Measurements from ENCODE around the gene CMC2. TPM values are rescaled to one million over a fixed set of nuclear protein-coding genes. Genes with fewer than 3 reads are reported as not detected.

Gene CMC2
- total and polyA plus RNA-seq, 2 of the 13 experiments (the other 11 are each of a cell fraction or from before 2014, with no cell fraction given): 116 to 129 TPM

DNA sequence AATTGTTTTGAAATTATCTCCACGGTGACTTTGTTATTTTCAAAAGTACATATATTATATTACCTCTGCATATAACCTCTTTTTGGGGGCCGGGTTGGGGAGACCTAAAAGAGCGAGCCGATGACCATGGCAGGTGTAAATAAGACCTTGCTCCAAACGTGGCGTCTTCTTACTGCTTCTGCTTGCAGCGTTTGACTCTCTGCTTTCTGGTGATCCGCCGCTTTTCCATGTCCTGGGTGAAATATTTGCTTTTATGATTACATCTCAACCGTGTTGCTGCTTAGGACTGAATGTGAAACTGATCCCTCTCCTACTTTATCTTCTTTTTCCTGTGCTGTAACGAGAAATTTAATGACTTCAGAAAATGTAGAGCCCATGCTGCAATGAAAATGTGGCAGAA, 47.1 kb upstream of the CMC2 start:
- FAIRE-seq (no peak), DNase-seq (ENCODE audit: low spot score) (no peak), ATAC-seq (no peak)
- Histone ChIP-seq H3K4me3 (replicated peaks in 1 of 3; ENCODE audit: insufficient read depth in 1 of 3, low read depth in 2 of 3, low read length in 3 of 3) (no peak overlapping the region), H3K27me3 (ENCODE audit: control insufficient read depth in 1 of 2, insufficient read depth in 2 of 2, low read length in 2 of 2) (no peaks in the 10 kb centered on the region), H3K79me2 (ENCODE audit: insufficient read depth, low read length) (no peaks in the 10 kb centered on the region), H3K4me1 (ENCODE audit: insufficient read depth, low read length) (no peaks in the 10 kb centered on the region), H3K9me3 (ENCODE audit: low read length) (peaks cover 11% of the 10 kb centered on the region; the same call in 1 of the 2 replicates), H3K27ac (ENCODE audit: extremely low read length, insufficient read depth, low read length) (no peak overlapping the region), H3K4me2 (ENCODE audit: low read depth, low read length) (no peak overlapping the region), H4K20me1 (ENCODE audit: insufficient read depth, low read length) (no peaks in the 10 kb centered on the region), H2AFZ (ENCODE audit: low read length) (no peak overlapping the region), H3K9ac (ENCODE audit: insufficient read depth, low read depth, low read length) (no peak overlapping the region), H3K36me3 (replicated peaks in 1 of 2; ENCODE audit: control insufficient read depth in 1 of 2, insufficient read depth in 2 of 2, low read length in 2 of 2) (no peaks in the 10 kb centered on the region)
- no TSS peak for BruUV-seq (replicated peaks)
- in situ Hi-C loops (cut with HindIII; ENCODE audit: extremely low pct_ligation_motif_present, low pct_unique_long_range_greater_than_20kb) (no loop called here), intact Hi-C loops (cut with micrococcal nuclease; ENCODE audit: unreplicated experiment) (no loop called here)
- TF ChIP-seq ZMYM3 (CRISPR knock-in tag; IDR thresholded peaks at IDR 0.05) (no peak), SNAPC2 (CRISPR knock-in tag; IDR thresholded peaks at IDR 0.05) (no peak)
- TF ChIP-seq, protein P1, sequence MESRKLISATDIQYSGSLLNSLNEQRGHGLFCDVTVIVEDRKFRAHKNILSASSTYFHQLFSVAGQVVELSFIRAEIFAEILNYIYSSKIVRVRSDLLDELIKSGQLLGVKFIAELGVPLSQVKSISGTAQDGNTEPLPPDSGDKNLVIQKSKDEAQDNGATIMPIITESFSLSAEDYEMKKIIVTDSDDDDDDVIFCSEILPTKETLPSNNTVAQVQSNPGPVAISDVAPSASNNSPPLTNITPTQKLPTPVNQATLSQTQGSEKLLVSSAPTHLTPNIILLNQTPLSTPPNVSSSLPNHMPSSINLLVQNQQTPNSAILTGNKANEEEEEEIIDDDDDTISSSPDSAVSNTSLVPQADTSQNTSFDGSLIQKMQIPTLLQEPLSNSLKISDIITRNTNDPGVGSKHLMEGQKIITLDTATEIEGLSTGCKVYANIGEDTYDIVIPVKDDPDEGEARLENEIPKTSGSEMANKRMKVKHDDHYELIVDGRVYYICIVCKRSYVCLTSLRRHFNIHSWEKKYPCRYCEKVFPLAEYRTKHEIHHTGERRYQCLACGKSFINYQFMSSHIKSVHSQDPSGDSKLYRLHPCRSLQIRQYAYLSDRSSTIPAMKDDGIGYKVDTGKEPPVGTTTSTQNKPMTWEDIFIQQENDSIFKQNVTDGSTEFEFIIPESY (CRISPR knock-in tag; IDR thresholded peaks at IDR 0.05): no peak
- ChIA-PET POLR2A (no interaction called here), CTCF (ENCODE audit: low intra/inter-chr PET ratio, low total read pairs) (no interaction called here)
- 60% methylated on average over 11 of the region's 11 CpGs for WGBS (ENCODE audit: low lambda C conversion rate)

DNA sequence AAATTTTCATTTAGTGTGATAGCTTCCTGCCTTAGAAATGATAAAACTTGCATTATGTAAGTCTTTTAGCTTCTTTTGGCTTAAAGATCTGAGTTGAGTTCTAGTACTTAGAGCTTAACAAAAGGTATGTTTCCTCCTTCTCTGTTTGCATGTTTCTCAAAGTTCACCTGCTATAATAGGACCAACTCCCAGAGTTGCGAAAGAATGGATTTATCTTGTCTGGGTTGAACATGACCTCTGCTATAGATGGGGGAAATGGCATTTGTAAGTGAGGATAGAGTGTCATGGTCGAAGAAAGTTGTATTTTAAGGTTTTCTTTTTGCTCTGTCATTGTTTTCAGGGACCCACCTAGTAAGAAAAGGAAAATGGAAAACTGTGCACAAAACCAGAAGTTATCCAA, 36.1 kb upstream of the CMC2 start:
- in situ Hi-C loops (cut with HindIII; ENCODE audit: extremely low pct_ligation_motif_present, low pct_unique_long_range_greater_than_20kb) (loop anchor here (25.0 kb wide), 1 partner anchor 694 kb away; no protein-coding TSS in a partner anchor), intact Hi-C loops (cut with micrococcal nuclease; ENCODE audit: unreplicated experiment) (no loop called here)
- Histone ChIP-seq H3K4me2 (ENCODE audit: low read depth, low read length) (no peak overlapping the region), H3K27ac (ENCODE audit: extremely low read length, insufficient read depth, low read length) (no peak overlapping the region), H2AFZ (ENCODE audit: low read length) (no peak overlapping the region), H3K36me3 (replicated peaks in 1 of 2; ENCODE audit: control insufficient read depth in 1 of 2, insufficient read depth in 2 of 2, low read length in 2 of 2) (peaks cover 17 to 55% of the 10 kb centered on the region in 2 experiments), H3K27me3 (ENCODE audit: control insufficient read depth in 1 of 2, insufficient read depth in 2 of 2, low read length in 2 of 2) (no peaks in the 10 kb centered on the region), H3K9ac (ENCODE audit: insufficient read depth, low read depth, low read length) (no peak overlapping the region), H3K4me3 (replicated peaks in 1 of 3; ENCODE audit: insufficient read depth in 1 of 3, low read depth in 2 of 3, low read length in 3 of 3) (no peak overlapping the region), H3K4me1 (ENCODE audit: insufficient read depth, low read length) (peaks cover 21% of the 10 kb centered on the region), H3K79me2 (ENCODE audit: insufficient read depth, low read length) (peaks cover 16% of the 10 kb centered on the region), H3K9me3 (ENCODE audit: low read length) (no peaks in the 10 kb centered on the region), H4K20me1 (ENCODE audit: insufficient read depth, low read length) (peaks cover 2% of the 10 kb centered on the region; the same call in 1 of the 2 replicates)
- TF ChIP-seq CEBPB (IDR thresholded peaks at IDR 0.05; ENCODE audit: borderline replicate concordance, low read depth, low read length) (peak; percentile 83), CEBPG (CRISPR knock-in tag; IDR thresholded peaks at IDR 0.05) (peak; percentile 80), RFXAP (CRISPR knock-in tag; IDR thresholded peaks at IDR 0.05; ENCODE audit: borderline replicate concordance) (no peak), SOX13 (IDR thresholded peaks at IDR 0.05) (no peak), SOX13 (CRISPR knock-in tag; conservative IDR thresholded peaks at IDR 0.05 in 1 of 2, IDR thresholded peaks at IDR 0.05 in 1 of 2) (peak in 1 of 2 experiments; percentile 41; a peak in 1 of 4 replicates), ZNF713 (CRISPR knock-in tag; IDR thresholded peaks at IDR 0.05) (no peak), SOX5 (CRISPR knock-in tag; IDR thresholded peaks at IDR 0.05; ENCODE audit: borderline replicate concordance) (peak; percentile 48; the same call in 1 of the 2 replicates), SOX6 (IDR thresholded peaks at IDR 0.05) (no peak), SOX6 (CRISPR knock-in tag; IDR thresholded peaks at IDR 0.05) (peak; percentile 62)
- TF ChIP-seq, protein P2, sequence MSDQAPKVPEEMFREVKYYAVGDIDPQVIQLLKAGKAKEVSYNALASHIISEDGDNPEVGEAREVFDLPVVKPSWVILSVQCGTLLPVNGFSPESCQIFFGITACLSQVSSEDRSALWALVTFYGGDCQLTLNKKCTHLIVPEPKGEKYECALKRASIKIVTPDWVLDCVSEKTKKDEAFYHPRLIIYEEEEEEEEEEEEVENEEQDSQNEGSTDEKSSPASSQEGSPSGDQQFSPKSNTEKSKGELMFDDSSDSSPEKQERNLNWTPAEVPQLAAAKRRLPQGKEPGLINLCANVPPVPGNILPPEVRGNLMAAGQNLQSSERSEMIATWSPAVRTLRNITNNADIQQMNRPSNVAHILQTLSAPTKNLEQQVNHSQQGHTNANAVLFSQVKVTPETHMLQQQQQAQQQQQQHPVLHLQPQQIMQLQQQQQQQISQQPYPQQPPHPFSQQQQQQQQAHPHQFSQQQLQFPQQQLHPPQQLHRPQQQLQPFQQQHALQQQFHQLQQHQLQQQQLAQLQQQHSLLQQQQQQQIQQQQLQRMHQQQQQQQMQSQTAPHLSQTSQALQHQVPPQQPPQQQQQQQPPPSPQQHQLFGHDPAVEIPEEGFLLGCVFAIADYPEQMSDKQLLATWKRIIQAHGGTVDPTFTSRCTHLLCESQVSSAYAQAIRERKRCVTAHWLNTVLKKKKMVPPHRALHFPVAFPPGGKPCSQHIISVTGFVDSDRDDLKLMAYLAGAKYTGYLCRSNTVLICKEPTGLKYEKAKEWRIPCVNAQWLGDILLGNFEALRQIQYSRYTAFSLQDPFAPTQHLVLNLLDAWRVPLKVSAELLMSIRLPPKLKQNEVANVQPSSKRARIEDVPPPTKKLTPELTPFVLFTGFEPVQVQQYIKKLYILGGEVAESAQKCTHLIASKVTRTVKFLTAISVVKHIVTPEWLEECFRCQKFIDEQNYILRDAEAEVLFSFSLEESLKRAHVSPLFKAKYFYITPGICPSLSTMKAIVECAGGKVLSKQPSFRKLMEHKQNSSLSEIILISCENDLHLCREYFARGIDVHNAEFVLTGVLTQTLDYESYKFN (CRISPR knock-in tag; conservative IDR thresholded peaks at IDR 0.05): 0 out of 2 replicates have a peak, but pooled peaks have one; percentile 17
- WGBS (ENCODE audit: low lambda C conversion rate): 95% methylated on average over 2 of the region's 2 CpGs
- CTCF ChIA-PET (ENCODE audit: low intra/inter-chr PET ratio, low total read pairs): no interaction called here
- POLR2A ChIA-PET: no interaction called here
- no peak for ATAC-seq
- peak; percentile 16 for DNase-seq (ENCODE audit: low spot score)
- BruUV-seq (replicated peaks): no TSS peak
- FAIRE-seq: no peak
